H1 (cell line): ENCODE measurements around the gene TTC9. TPM values are rescaled to one million over a fixed set of nuclear protein-coding genes. Genes with fewer than 3 reads are reported as not detected.

Experiments
- CTCF ChIA-PET: fragments of 300-600 bp; sonication (Branson Sonifier 250); formaldehyde crosslinking; loops from one replicate; lab custom pipeline; 2021; ENCODE audit not compliant: partially characterized antibody; lab: Charles Lee
- POLR2A ChIA-PET: fragments of 300-600 bp; sonication (Branson Sonifier 250); formaldehyde crosslinking; loops from one replicate; lab custom pipeline; 2021; ENCODE audit warnings: inconsistent platforms; ENCODE audit not compliant: partially characterized antibody; lab: Charles Lee
- DNase-seq, 2 experiments: peaks; one replicate each; pipeline versions ENCODE4 v3.0.0 to v3.0.0-alpha.2; 2010 to 2022; ENCODE audit warnings: low spot score in 2 of 2, low read depth in 1 of 2, mixed read lengths in 1 of 2
- FAIRE-seq: peaks from 2 replicates; lab custom pipeline; 2011; peaks lifted over from hg19 to GRCh38; lab: Jason Lieb, UNC
- H2AFZ ChIP-seq: 2 replicates; pipeline ENCODE4 v1.8.1; 2012; ENCODE audit warnings: low read length, inconsistent platforms
- H2AK5ac ChIP-seq: 2 replicates; pipeline ENCODE4 v1.6.1; 2013; ENCODE audit warnings: low read depth, low read length
- H2BK120ac ChIP-seq: replicated peaks from 2 replicates; pipeline ENCODE3; 2013; ENCODE audit warnings: low read depth, low read length, inconsistent platforms
- H2BK12ac ChIP-seq: 2 replicates; pipeline ENCODE4 v1.6.1; 2013; ENCODE audit warnings: low read depth, low read length
- H2BK15ac ChIP-seq: 2 replicates; pipeline ENCODE4 v1.6.1; 2013; ENCODE audit warnings: low read length
- H2BK20ac ChIP-seq: 2 replicates; pipeline ENCODE4 v1.6.1; 2013; ENCODE audit warnings: low read length
- H2BK5ac ChIP-seq: 2 replicates; pipeline ENCODE4 v1.6.1; 2013; ENCODE audit warnings: low read depth, low read length
- H3K14ac ChIP-seq: 2 replicates; pipeline ENCODE4 v1.6.1; 2013; ENCODE audit warnings: inconsistent platforms; ENCODE audit not compliant: insufficient read length
- H3K18ac ChIP-seq: 2 replicates; pipeline ENCODE4 v1.6.1; 2013; ENCODE audit warnings: low read length; ENCODE audit errors: extremely low read depth
- H3K23ac ChIP-seq: 2 replicates; pipeline ENCODE4 v1.6.1; 2013; ENCODE audit warnings: inconsistent platforms; ENCODE audit not compliant: insufficient read length
- H3K23me2 ChIP-seq: 2 replicates; pipeline ENCODE4 v1.6.1; 2013; ENCODE audit warnings: low read depth, low read length
- H3K27ac ChIP-seq: 2 replicates; pipeline ENCODE4 v1.6.1; 2011; ENCODE audit warnings: low read depth, low read length, inconsistent platforms
- H3K27me3 ChIP-seq, 4 experiments: replicated peaks in 1 of 4; 1 replicate in 1 of 4; 2 replicates in 3 of 4; pipeline versions ENCODE4 v1.6.1 to v1.8.1; 2011 to 2013; ENCODE audit warnings: low read length in 3 of 4, mild to moderate bottlenecking in 3 of 4, inconsistent platforms in 2 of 4, mixed read lengths in 2 of 4, moderate library complexity in 1 of 4; ENCODE audit not compliant: control insufficient read depth in 3 of 4, insufficient read depth in 3 of 4; ENCODE audit errors: extremely low read depth in 1 of 4
- H3K36me3 ChIP-seq, 4 experiments: 2 replicates each; pipeline versions ENCODE4 v1.6.1 to v1.8.1; 2011 to 2013; ENCODE audit warnings: mild to moderate bottlenecking in 4 of 4, low read length in 3 of 4, moderate library complexity in 2 of 4, control low read depth in 1 of 4, inconsistent platforms in 1 of 4; ENCODE audit not compliant: insufficient read depth in 4 of 4, control insufficient read depth in 2 of 4
- H3K4ac ChIP-seq: replicated peaks from 2 replicates; pipeline ENCODE3; 2013; ENCODE audit warnings: low read length, low read depth, mixed read lengths, inconsistent platforms; ENCODE audit not compliant: insufficient read length
- H3K4me1 ChIP-seq, 4 experiments: replicated peaks in 1 of 4; 1 replicate in 1 of 4; 2 replicates in 3 of 4; pipeline versions ENCODE4 v1.6.1 to v1.8.1; 2011 to 2013; ENCODE audit warnings: low read length in 3 of 4, inconsistent platforms in 2 of 4, mixed read lengths in 1 of 4; ENCODE audit not compliant: insufficient read depth in 4 of 4, control insufficient read depth in 3 of 4
- H3K4me2 ChIP-seq, 2 experiments: 2 replicates each; pipeline versions ENCODE4 v1.6.1 to v1.8.1; 2011 to 2013; ENCODE audit warnings: low read depth in 2 of 2, low read length in 2 of 2, control low read depth in 1 of 2, inconsistent platforms in 1 of 2, mild to moderate bottlenecking in 1 of 2; ENCODE audit not compliant: insufficient read depth in 1 of 2
- H3K4me3 ChIP-seq, 4 experiments: fragments of 200-600, 300-600 bp in 1 of 4; sonication (generic), shearing (Covaris generic), sonication (Bioruptor Twin) in 1 of 4; 2 replicates each; pipeline versions ENCODE4 v1.5.1 to v1.8.1; 2011 to 2016; ENCODE audit warnings: low read length in 4 of 4, low read depth in 3 of 4, control low read depth in 2 of 4, inconsistent platforms in 2 of 4, mild to moderate bottlenecking in 2 of 4, mixed read lengths in 1 of 4, moderate library complexity in 1 of 4; ENCODE audit not compliant: insufficient read depth in 2 of 4; ENCODE audit errors: extremely low read depth in 1 of 4
- H3K56ac ChIP-seq: replicated peaks from 2 replicates; pipeline ENCODE3; 2013; ENCODE audit warnings: low read depth, mild to moderate bottlenecking, mixed read lengths, low read length, inconsistent platforms; ENCODE audit not compliant: insufficient read length
- H3K79me1 ChIP-seq: 2 replicates; pipeline ENCODE4 v1.6.1; 2013; ENCODE audit warnings: low read depth, low read length, control low read depth
- H3K79me2 ChIP-seq, 2 experiments: 2 replicates each; pipeline versions ENCODE4 v1.6.1 to v1.8.1; 2012 to 2013; ENCODE audit warnings: low read length in 2 of 2, mild to moderate bottlenecking in 2 of 2, inconsistent platforms in 1 of 2; ENCODE audit not compliant: insufficient read depth in 2 of 2, control insufficient read depth in 1 of 2
- H3K9ac ChIP-seq, 4 experiments: replicated peaks in 1 of 4; 1 replicate in 1 of 4; 2 replicates in 3 of 4; pipeline versions ENCODE4 v1.6.1 to v1.8.1; 2011 to 2013; ENCODE audit warnings: low read depth in 3 of 4, low read length in 3 of 4, control low read depth in 2 of 4, mild to moderate bottlenecking in 2 of 4, moderate library complexity in 2 of 4, inconsistent platforms in 1 of 4; ENCODE audit errors: extremely low read depth in 1 of 4
- H3K9me3 ChIP-seq, 2 experiments: 2 replicates each; pipeline versions ENCODE4 v1.6.1 to v1.8.1; 2012 to 2013; ENCODE audit warnings: mild to moderate bottlenecking in 2 of 2, moderate library complexity in 2 of 2, control low read depth in 1 of 2, inconsistent platforms in 1 of 2, low read depth in 1 of 2, low read length in 1 of 2, mixed read lengths in 1 of 2; ENCODE audit not compliant: insufficient read depth in 2 of 2
- H4K20me1 ChIP-seq, 2 experiments: replicated peaks in 1 of 2; 2 replicates each; pipeline versions ENCODE3 to v1.8.1; 2011 to 2013; ENCODE audit warnings: inconsistent platforms in 2 of 2, low read length in 2 of 2, mild to moderate bottlenecking in 1 of 2; ENCODE audit not compliant: insufficient read depth in 2 of 2, control insufficient read depth in 1 of 2
- H4K5ac ChIP-seq: 2 replicates; pipeline ENCODE4 v1.6.1; 2013; ENCODE audit warnings: low read length, low read depth, mixed read lengths, inconsistent platforms; ENCODE audit not compliant: insufficient read length
- H4K8ac ChIP-seq: 2 replicates; pipeline ENCODE4 v1.8.0; 2013; ENCODE audit warnings: mild to moderate bottlenecking, moderate library complexity, low read length, inconsistent platforms; ENCODE audit not compliant: insufficient read depth; ENCODE audit errors: extremely low read depth
- H4K91ac ChIP-seq: replicated peaks from 2 replicates; pipeline ENCODE3; 2013; ENCODE audit warnings: low read length, mixed read lengths, inconsistent platforms; ENCODE audit not compliant: insufficient read length
- ASH2L ChIP-seq: fragments of 200-600, 300-600 bp; sonication (generic); IDR thresholded peaks from one replicate; pipeline ENCODE4 v1.7.1; 2017; ENCODE audit warnings: low read length
- ATF3 ChIP-seq: IDR thresholded peaks from 2 replicates; pipeline ENCODE4 v1.6.1; 2011; ENCODE audit warnings: low read depth, mild to moderate bottlenecking, low read length; ENCODE audit not compliant: insufficient read depth
- CBX8 ChIP-seq: fragments of 300-800, 300-1000 bp; sonication (generic); IDR thresholded peaks from 2 replicates; pipeline ENCODE4 v1.7.1; 2016; ENCODE audit warnings: low read depth, low read length, borderline replicate concordance
- CHD2 ChIP-seq: IDR thresholded peaks from 2 replicates; pipeline ENCODE4 v1.6.1; 2012; ENCODE audit warnings: low read length, improper control_type of control experiment
- CTBP2 ChIP-seq: IDR thresholded peaks from 2 replicates; pipeline ENCODE4 v1.7.0; 2011; ENCODE audit warnings: borderline replicate concordance, mild to moderate bottlenecking, moderate library complexity, mixed read lengths, low read length; ENCODE audit not compliant: insufficient read depth, insufficient read length
- EP300 ChIP-seq, 2 experiments: IDR thresholded peaks; 1 replicate in 1 of 2; 2 replicates in 1 of 2; pipeline ENCODE4 v1.6.1; 2011 to 2012; ENCODE audit warnings: low read depth in 2 of 2, low read length in 2 of 2, mild to moderate bottlenecking in 2 of 2, borderline replicate concordance in 1 of 2, inconsistent platforms in 1 of 2, moderate library complexity in 1 of 2
- JUND ChIP-seq: IDR thresholded peaks from 2 replicates; pipeline ENCODE4 v1.6.1; 2011; ENCODE audit warnings: mild to moderate bottlenecking, improper control_type of control experiment, low read length
- KDM4A ChIP-seq: IDR thresholded peaks from one replicate; pipeline ENCODE4 v1.7.1; 2012; ENCODE audit warnings: low read depth, mild to moderate bottlenecking, moderate library complexity, low read length, inconsistent platforms; ENCODE audit not compliant: severe bottlenecking
- NRF1 ChIP-seq: IDR thresholded peaks from 2 replicates; pipeline ENCODE4 v1.6.1; 2011; ENCODE audit warnings: mild to moderate bottlenecking, low read depth, low read length, improper control_type of control experiment
- PHF8 ChIP-seq: fragments of 200-600 bp; sonication (generic); conservative IDR thresholded peaks from 2 replicates; pipeline ENCODE4 v1.7.1; 2012; ENCODE audit warnings: low read depth, mild to moderate bottlenecking, inconsistent platforms, low read length, moderate library complexity
- RBBP5 ChIP-seq: IDR thresholded peaks from 2 replicates; pipeline ENCODE4 v1.7.1; 2012; ENCODE audit warnings: low read depth, mild to moderate bottlenecking, inconsistent platforms, low read length, moderate library complexity, borderline replicate concordance
- SIRT6 ChIP-seq: IDR thresholded peaks from one replicate; pipeline ENCODE4 v1.7.1; 2012; ENCODE audit warnings: low read length, inconsistent platforms
- SUZ12 ChIP-seq: fragments of 200-600 bp; sonication (generic); IDR thresholded peaks from 2 replicates; pipeline ENCODE4 v1.6.1; 2012; ENCODE audit warnings: mild to moderate bottlenecking, inconsistent platforms, low read length, moderate library complexity, mixed read lengths
- TAF7 ChIP-seq: optimal IDR thresholded peaks from 2 replicates; pipeline ENCODE3; 2011; ENCODE audit warnings: low read depth, mild to moderate bottlenecking, inconsistent platforms, low read length, moderate library complexity, borderline replicate concordance
- WGBS, 2 experiments: shearing (Covaris generic) in 1 of 2; methylation state at CpG; one replicate each; pipeline versions ENCODE4 v1.1.6 to v1.1.7; 2013 to 2015; ENCODE audit warnings: low lambda C conversion rate in 2 of 2, mixed read lengths in 2 of 2, inconsistent platforms in 1 of 2, low coverage in 1 of 2, missing lambda C conversion rate in 1 of 2; ENCODE audit not compliant: insufficient replicate concordance in 2 of 2, insufficient coverage in 1 of 2, insufficient read length in 1 of 2; ENCODE audit errors: extremely low coverage in 1 of 2, missing lambda C conversion rate in 1 of 2; 5-methylcytosine and 5-hydroxymethylcytosine counted together
- polyA plus RNA-seq, 7 experiments: library from polyadenylated mRNA; depleted of rRNA in 3 of 7; stranded (reverse) in 5 of 7; unstranded in 2 of 7; fragments of >200 nt in 5 of 7; fragments of 200-250 nt in 2 of 7; gene quantifications; 1 replicate in 5 of 7; 2 replicates in 1 of 7; 4 replicates in 1 of 7; pipeline versions ENCODE4 v1.2.1 to v1.2.3, GENCODE V29; 2011 to 2013; ENCODE audit warnings: missing spikeins in 2 of 7, mixed read lengths in 2 of 7
- total RNA-seq: library from RNA; stranded (reverse); fragmentation: NEBNext Ultra II Directional; extraction: Animal tissue kit (Norgen Biotek cat#: 25700); gene quantifications from 2 replicates; pipeline ENCODE4 v1.2.1, GENCODE V29; 2021

TTC9 gene
- total and polyA plus RNA-seq, 2 of the 8 experiments (the other 6 are each of a cell fraction or from before 2014, with no cell fraction given) = 21.0 to 29.5 TPM

- no peak overlapping the region for H2BK12ac ChIP-seq
- H3K27ac ChIP-seq = no peak overlapping the region
- no peak overlapping the region for H2AK5ac ChIP-seq
- H3K56ac ChIP-seq = no peak overlapping the region
- no peaks in the 10 kb centered on the region for H4K20me1 ChIP-seq
- H4K8ac ChIP-seq = no peak overlapping the region
- H3K4me1 ChIP-seq = no peaks in the 10 kb centered on the region
- no peak overlapping the region for H2BK120ac ChIP-seq
- no peak overlapping the region for H4K91ac ChIP-seq
- no peak overlapping the region for H3K9ac ChIP-seq
- WGBS, 2 experiments = 90% methylated on average over 3 of the region's 3 CpGs; no CpG with 5 or more reads in 1 of the 2 experiments
- no peak overlapping the region for H2AFZ ChIP-seq
- no peak overlapping the region for H3K23ac ChIP-seq
- H3K23me2 ChIP-seq = no peaks in the 10 kb centered on the region
- no peaks in the 10 kb centered on the region for H3K9me3 ChIP-seq
- no peak overlapping the region for H3K4ac ChIP-seq
- FAIRE-seq (no peak), DNase-seq (no peak)
- no peak overlapping the region for H4K5ac ChIP-seq
- ChIA-PET CTCF (interaction anchor here (0.7 to 12.5 kb wide), 3 partner anchors 9 to 113 kb away, joined by 3 to 154 read pairs (median 5); no protein-coding TSS in a partner anchor), POLR2A (no interaction called here)
- no peak overlapping the region for H2BK20ac ChIP-seq
- no peak overlapping the region for H3K4me2 ChIP-seq
- H3K4me3 ChIP-seq = no peak overlapping the region
- H3K14ac ChIP-seq = no peak overlapping the region
- no peaks in the 10 kb centered on the region for H3K27me3 ChIP-seq
- no peaks in the 10 kb centered on the region for H3K79me2 ChIP-seq
- no peaks in the 10 kb centered on the region for H3K36me3 ChIP-seq
- no peak overlapping the region for H3K18ac ChIP-seq
- no peak overlapping the region for H2BK15ac ChIP-seq
- H2BK5ac ChIP-seq = no peak overlapping the region
- H3K79me1 ChIP-seq = no peaks in the 10 kb centered on the region
- TF ChIP-seq CBX8 (no peak), KDM4A (no peak), TAF7 (no peak), ASH2L (no peak), SIRT6 (no peak), NRF1 (no peak), JUND (no peak), CHD2 (no peak), CTBP2 (no peak), EP300 (IDR thresholded peaks at IDR 0.05; ENCODE audit: borderline replicate concordance in 1 of 2, low read depth in 2 of 2, low read length in 2 of 2) (no peak), PHF8 (no peak), SUZ12 (no peak), RBBP5 (no peak), ATF3 (no peak)
Observed at GRCh38 chr14:70616646-70617045, 25.1 kb upstream of the TTC9 start.
